Stimulated activated memory B cell treated with anti-CD40 and anti-IgM and Interleukin-4, amounts not matched to agents 10 μg/mL and 1 μg/mL and 100 μg/mL, for 72 hours (primary cell): ENCODE measurements around the gene FCN1.

ENCODE experiments used
- ATAC-seq: fragments of 150-1000 bp; cut with Tn5 transposase; 2 replicates; pipeline ENCODE4 v1.10.0; 2021
- H3K27ac Mint-ChIP-seq: one replicate; pipeline ENCODE4 v1.8.0; 2022; ENCODE audit warnings: mild to moderate bottlenecking, mixed read lengths
- H3K27me3 Mint-ChIP-seq: one replicate; pipeline ENCODE4 v1.8.0; 2022; ENCODE audit warnings: mixed read lengths
- H3K36me3 Mint-ChIP-seq: one replicate; pipeline ENCODE4 v1.8.0; 2022; ENCODE audit warnings: mixed read lengths
- H3K4me1 Mint-ChIP-seq: one replicate; pipeline ENCODE4 v1.8.0; 2022; ENCODE audit warnings: mixed read lengths
- H3K4me3 Mint-ChIP-seq: one replicate; pipeline ENCODE4 v1.8.0; 2022; ENCODE audit warnings: mild to moderate bottlenecking, moderate library complexity, mixed read lengths
- H3K9me3 Mint-ChIP-seq: one replicate; pipeline ENCODE4 v1.8.0; 2022; ENCODE audit warnings: mixed read lengths

The FCN1 gene

GRCh38 chr9:134917431-134918373 is at the start of gene FCN1:
TSS of gene FCN1 (minus strand) at chr9:134917912. CDS start at chr9:134917871, 41 bp downstream.
- no peak for ATAC-seq
- H3K27me3 Mint-ChIP-seq: peaks cover 40% of the 10 kb centered on the region
- H3K36me3 Mint-ChIP-seq: no peaks in the 10 kb centered on the region
- no peak within 1 kb of the TSS for H3K27ac Mint-ChIP-seq
- peaks cover 9% of the 10 kb centered on the region for H3K9me3 Mint-ChIP-seq
- H3K4me3 Mint-ChIP-seq: no peak within 1 kb of the TSS
- no peaks in the 10 kb centered on the region for H3K4me1 Mint-ChIP-seq

- Mint-ChIP-seq H3K27me3 (peaks cover 78% of the 10 kb centered on the region), H3K27ac (no peak overlapping the region), H3K36me3 (no peaks in the 10 kb centered on the region), H3K4me1 (no peaks in the 10 kb centered on the region), H3K9me3 (no peaks in the 10 kb centered on the region), H3K4me3 (no peak overlapping the region)
- peak; percentile 17 for ATAC-seq
Measured at GRCh38 chr9:134966697-134967546, 49.2 kb upstream of the FCN1 start.

- Mint-ChIP-seq H3K27me3 (peaks cover 81% of the 10 kb centered on the region), H3K27ac (no peak overlapping the region), H3K36me3 (no peaks in the 10 kb centered on the region), H3K9me3 (no peaks in the 10 kb centered on the region), H3K4me1 (no peaks in the 10 kb centered on the region), H3K4me3 (no peak overlapping the region)
- ATAC-seq: no peak
Measured at GRCh38 chr9:134966270-134966669, 48.6 kb upstream of the FCN1 start.

- Mint-ChIP-seq H3K27me3 (peaks cover 78% of the 10 kb centered on the region), H3K4me1 (no peaks in the 10 kb centered on the region), H3K9me3 (no peaks in the 10 kb centered on the region), H3K36me3 (no peaks in the 10 kb centered on the region), H3K27ac (no peak overlapping the region), H3K4me3 (no peak overlapping the region)
- no peak for ATAC-seq
Measured at GRCh38 chr9:134965851-134966250, 48.1 kb upstream of the FCN1 start.

GRCh38 chr9:134965411-134965810 is 47.7 kb upstream of the FCN1 start:
- Mint-ChIP-seq H3K36me3 (no peaks in the 10 kb centered on the region), H3K4me3 (no peak overlapping the region), H3K4me1 (no peaks in the 10 kb centered on the region), H3K27ac (no peak overlapping the region), H3K27me3 (peaks cover 73% of the 10 kb centered on the region), H3K9me3 (no peaks in the 10 kb centered on the region)
- no peak for ATAC-seq

GRCh38 chr9:134964271-134965055 is 46.8 kb upstream of the FCN1 start:
- Mint-ChIP-seq H3K4me1 (no peaks in the 10 kb centered on the region), H3K27ac (no peak overlapping the region), H3K9me3 (no peaks in the 10 kb centered on the region), H3K36me3 (no peaks in the 10 kb centered on the region), H3K4me3 (no peak overlapping the region), H3K27me3 (peaks cover 64% of the 10 kb centered on the region)
- no peak for ATAC-seq

GRCh38 chr9:134963546-134963945 is 45.8 kb upstream of the FCN1 start:
- peaks cover 55% of the 10 kb centered on the region for H3K27me3 Mint-ChIP-seq
- no peak overlapping the region for H3K27ac Mint-ChIP-seq
- H3K4me3 Mint-ChIP-seq: no peak overlapping the region
- ATAC-seq: no peak
- peaks cover 2% of the 10 kb centered on the region for H3K9me3 Mint-ChIP-seq
- H3K36me3 Mint-ChIP-seq: no peaks in the 10 kb centered on the region
- no peaks in the 10 kb centered on the region for H3K4me1 Mint-ChIP-seq

GRCh38 chr9:134962973-134963364 is 45.3 kb upstream of the FCN1 start:
- Mint-ChIP-seq H3K27ac (no peak overlapping the region), H3K27me3 (peaks cover 52% of the 10 kb centered on the region), H3K9me3 (peaks cover 2% of the 10 kb centered on the region), H3K4me3 (no peak overlapping the region), H3K36me3 (no peaks in the 10 kb centered on the region), H3K4me1 (no peaks in the 10 kb centered on the region)
- ATAC-seq: no peak

GRCh38 chr9:134962065-134962972 is 44.6 kb upstream of the FCN1 start:
- Mint-ChIP-seq H3K4me1 (no peaks in the 10 kb centered on the region), H3K27me3 (peaks cover 46% of the 10 kb centered on the region), H3K9me3 (peaks cover 2% of the 10 kb centered on the region), H3K4me3 (no peak overlapping the region), H3K36me3 (no peaks in the 10 kb centered on the region), H3K27ac (no peak overlapping the region)
- ATAC-seq: no peak

- H3K4me3 Mint-ChIP-seq: no peak overlapping the region
- no peak overlapping the region for H3K27ac Mint-ChIP-seq
- no peaks in the 10 kb centered on the region for H3K36me3 Mint-ChIP-seq
- peaks cover 38% of the 10 kb centered on the region for H3K27me3 Mint-ChIP-seq
- H3K4me1 Mint-ChIP-seq: no peaks in the 10 kb centered on the region
- peaks cover 2% of the 10 kb centered on the region for H3K9me3 Mint-ChIP-seq
- no peak for ATAC-seq
Measured at GRCh38 chr9:134961331-134962064, 43.8 kb upstream of the FCN1 start.

- H3K9me3 Mint-ChIP-seq: peaks cover 2% of the 10 kb centered on the region
- no peaks in the 10 kb centered on the region for H3K36me3 Mint-ChIP-seq
- no peak overlapping the region for H3K4me3 Mint-ChIP-seq
- H3K4me1 Mint-ChIP-seq: no peaks in the 10 kb centered on the region
- H3K27ac Mint-ChIP-seq: no peak overlapping the region
- ATAC-seq: no peak
- peaks cover 30% of the 10 kb centered on the region for H3K27me3 Mint-ChIP-seq
Measured at GRCh38 chr9:134960701-134961181, 43.0 kb upstream of the FCN1 start.

GRCh38 chr9:134959971-134960310 is 42.2 kb upstream of the FCN1 start:
- no peak for ATAC-seq
- peaks cover 2% of the 10 kb centered on the region for H3K9me3 Mint-ChIP-seq
- no peak overlapping the region for H3K4me3 Mint-ChIP-seq
- H3K36me3 Mint-ChIP-seq: no peaks in the 10 kb centered on the region
- no peaks in the 10 kb centered on the region for H3K4me1 Mint-ChIP-seq
- no peak overlapping the region for H3K27ac Mint-ChIP-seq
- peaks cover 29% of the 10 kb centered on the region for H3K27me3 Mint-ChIP-seq

- ATAC-seq: no peak
- peaks cover 2% of the 10 kb centered on the region for H3K9me3 Mint-ChIP-seq
- H3K27me3 Mint-ChIP-seq: peaks cover 25% of the 10 kb centered on the region
- H3K27ac Mint-ChIP-seq: no peak overlapping the region
- H3K36me3 Mint-ChIP-seq: no peaks in the 10 kb centered on the region
- no peaks in the 10 kb centered on the region for H3K4me1 Mint-ChIP-seq
- no peak overlapping the region for H3K4me3 Mint-ChIP-seq
Measured at GRCh38 chr9:134959126-134959970, 41.6 kb upstream of the FCN1 start.
